T-helper 17 cell (primary cell): ENCODE measurements around the gene WBP1L. TPM values are rescaled to one million over a fixed set of nuclear protein-coding genes. Genes with fewer than 3 reads are reported as not detected.
A peak's percentile ranks its signal among the peaks of the same experiment; 100 is the strongest.
"Not testable (repeated sequence)": the region's sequence is repeated elsewhere in the genome, so short reads cannot be mapped to it uniquely, and the experiment has no call there.

Experiments
- ATAC-seq: fragments of 150-1000 bp; cut with Tn5 transposase; 2 replicates; pipeline ENCODE4 v1.10.0; 2021; ENCODE audit warnings: mild to moderate bottlenecking, moderate library complexity
- DNase-seq, 3 donors: peaks; one replicate each; pipeline versions ENCODE4 v3.0.0 to v3.0.0-alpha.2; 2020 to 2021
- H3K9me3 ChIP-seq: one replicate; pipeline ENCODE4 v1.7.0; 2013; ENCODE audit warnings: low read length, mild to moderate bottlenecking; ENCODE audit not compliant: control insufficient read depth, poor library complexity, severe bottlenecking
- H3K27ac Mint-ChIP-seq: one replicate; pipeline ENCODE4 v1.8.0; 2022; ENCODE audit warnings: mild to moderate bottlenecking, moderate library complexity, mixed read lengths
- H3K27me3 Mint-ChIP-seq: one replicate; pipeline ENCODE4 v1.8.0; 2022; ENCODE audit warnings: mixed read lengths
- H3K36me3 Mint-ChIP-seq: one replicate; pipeline ENCODE4 v1.8.0; 2022; ENCODE audit warnings: low read depth, mixed read lengths
- H3K4me1 Mint-ChIP-seq: one replicate; pipeline ENCODE4 v1.8.0; 2022; ENCODE audit warnings: mild to moderate bottlenecking, mixed read lengths
- H3K4me3 Mint-ChIP-seq: one replicate; pipeline ENCODE4 v1.8.0; 2022; ENCODE audit warnings: mild to moderate bottlenecking, moderate library complexity, mixed read lengths
- total RNA-seq, 4 donors: library from RNA in 2 of 4; stranded (reverse) in 2 of 4; gene quantifications; one replicate each; pipeline ENCODE4 v1.2.3 and lab custom pipeline; 2022 to 2026

WBP1L gene
- total RNA-seq, 2 donors from 2014 or later: 21.1 to 26.6 TPM

- ATAC-seq, H3K9me3 ChIP-seq, H3K27ac Mint-ChIP-seq, H3K4me3 Mint-ChIP-seq, H3K4me1 Mint-ChIP-seq, DNase-seq, H3K36me3 Mint-ChIP-seq: not testable (repeated sequence)
- peaks cover 50% of the 10 kb centered on the region for H3K27me3 Mint-ChIP-seq
These were observed 94.7 kb downstream of the WBP1L start for GRCh38 chr10:102838276-102838927.

DNA sequence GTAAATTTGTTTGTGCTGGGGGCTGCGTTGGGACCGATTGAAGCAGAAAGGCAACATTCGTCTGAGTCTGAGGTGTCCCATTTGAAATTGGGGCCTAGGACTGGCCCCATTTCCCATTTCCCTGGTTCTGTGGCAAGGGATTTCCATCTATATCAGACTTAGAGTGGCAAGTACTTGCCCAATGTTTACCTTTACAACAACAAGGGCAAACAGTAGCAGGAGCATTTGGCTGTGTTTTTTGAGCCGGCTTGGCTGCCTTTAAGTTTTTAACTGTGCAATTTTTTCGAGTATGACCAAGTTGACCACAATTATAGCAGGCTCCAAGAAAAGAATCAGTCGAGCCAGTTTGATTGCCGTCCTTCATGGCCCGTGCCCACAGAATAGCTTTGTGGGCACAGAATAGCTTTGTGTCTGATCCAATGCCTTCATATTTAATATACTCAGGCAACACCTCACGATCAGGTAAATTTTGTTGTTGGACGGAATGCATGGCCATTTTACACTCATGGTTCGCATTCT, 98.1 kb downstream of the WBP1L start:
- ATAC-seq (no peak), DNase-seq (no peak)
- Mint-ChIP-seq H3K4me1 (no peaks in the 10 kb centered on the region), H3K27ac (no peak overlapping the region), H3K27me3 (peaks cover 50% of the 10 kb centered on the region), H3K4me3 (no peak overlapping the region), H3K36me3 (peaks cover 3% of the 10 kb centered on the region)
- H3K9me3 ChIP-seq: no peaks in the 10 kb centered on the region

DNA sequence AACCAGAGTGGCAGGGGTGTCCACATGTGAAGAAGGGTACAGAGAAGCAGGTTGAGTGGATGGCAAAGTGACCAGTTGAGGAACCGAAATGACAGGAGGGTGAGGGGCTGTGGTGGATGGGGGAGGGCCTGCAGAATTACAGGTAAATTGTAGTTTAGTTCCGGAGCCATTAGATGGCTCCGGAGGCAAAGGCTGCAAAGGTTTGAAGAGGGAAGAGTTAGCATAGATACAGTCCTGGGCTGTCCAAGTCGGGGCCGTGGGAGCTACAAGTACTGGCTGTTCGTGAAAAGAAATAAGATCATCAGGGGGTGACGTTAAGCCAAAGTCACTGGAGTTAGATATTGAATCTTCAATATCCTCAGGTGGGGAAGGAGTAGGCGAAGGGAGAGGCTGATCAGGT, 99.4 kb downstream of the WBP1L start:
- not testable (repeated sequence) for H3K9me3 ChIP-seq, DNase-seq, H3K4me1 Mint-ChIP-seq, H3K4me3 Mint-ChIP-seq, ATAC-seq, H3K36me3 Mint-ChIP-seq, H3K27ac Mint-ChIP-seq
- H3K27me3 Mint-ChIP-seq: peaks cover 39% of the 10 kb centered on the region

DNA sequence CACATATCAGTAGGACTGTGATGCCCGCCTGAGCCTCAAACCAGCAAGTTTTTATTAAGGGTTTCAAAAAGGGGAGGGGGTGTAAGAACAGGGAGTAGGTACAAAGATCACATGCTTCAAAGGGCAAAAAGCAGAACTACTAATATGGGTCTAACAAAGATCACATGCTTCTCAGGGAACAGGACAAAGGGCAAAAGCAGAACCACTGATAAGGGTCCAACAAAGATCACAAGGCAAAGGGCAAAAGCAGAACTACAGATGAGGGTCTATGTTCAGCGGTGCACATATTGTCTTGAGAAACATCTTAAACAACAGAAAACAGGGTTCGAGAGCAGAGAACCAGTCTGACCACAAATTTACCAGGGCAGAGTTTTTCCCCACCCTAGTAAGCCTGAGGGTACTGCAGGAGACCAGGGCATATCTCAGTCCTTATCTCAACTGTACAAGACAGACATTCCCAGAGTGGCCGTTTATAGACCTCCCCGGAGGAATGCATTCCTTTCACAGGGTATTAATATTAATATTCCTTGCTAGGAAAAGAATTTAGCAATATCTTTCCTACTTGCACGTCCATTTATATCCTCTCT, 100.5 kb downstream of the WBP1L start:
- H3K4me3 Mint-ChIP-seq, H3K4me1 Mint-ChIP-seq, H3K36me3 Mint-ChIP-seq, ATAC-seq, H3K9me3 ChIP-seq, H3K27ac Mint-ChIP-seq, DNase-seq: not testable (repeated sequence)
- peaks cover 39% of the 10 kb centered on the region for H3K27me3 Mint-ChIP-seq

DNA sequence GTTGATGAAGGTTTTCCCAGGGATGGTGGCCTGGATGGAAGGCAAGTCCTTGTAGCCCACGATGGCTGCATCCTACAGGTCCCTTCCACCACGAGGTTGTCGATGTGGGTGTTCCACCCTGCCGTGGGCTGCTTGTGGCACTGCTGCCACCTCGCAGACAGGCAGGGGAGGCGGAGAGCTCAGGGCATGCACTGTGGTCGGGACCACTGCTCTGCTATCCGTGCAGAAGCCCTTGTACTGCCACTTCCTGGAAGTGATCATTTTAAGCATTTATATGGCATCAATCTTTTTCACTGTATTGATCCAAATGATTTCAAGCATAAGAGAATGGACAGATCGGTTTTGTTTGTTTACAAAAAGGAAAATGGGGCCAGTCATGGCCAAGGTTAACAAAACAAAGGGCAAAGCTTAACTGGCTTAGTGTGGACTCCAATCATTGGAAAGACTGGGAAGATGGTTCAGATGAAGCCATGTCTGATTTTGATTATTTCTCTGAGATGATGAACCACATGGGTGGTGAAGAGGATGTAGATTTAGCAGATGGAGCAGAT, 101.7 kb downstream of the WBP1L start:
- Mint-ChIP-seq H3K4me1 (no peaks in the 10 kb centered on the region), H3K27me3 (peaks cover 27% of the 10 kb centered on the region), H3K36me3 (peaks cover 3% of the 10 kb centered on the region), H3K4me3 (no peak overlapping the region), H3K27ac (no peak overlapping the region)
- no peaks in the 10 kb centered on the region for H3K9me3 ChIP-seq
- no peak for ATAC-seq
- DNase-seq: no peak

DNA sequence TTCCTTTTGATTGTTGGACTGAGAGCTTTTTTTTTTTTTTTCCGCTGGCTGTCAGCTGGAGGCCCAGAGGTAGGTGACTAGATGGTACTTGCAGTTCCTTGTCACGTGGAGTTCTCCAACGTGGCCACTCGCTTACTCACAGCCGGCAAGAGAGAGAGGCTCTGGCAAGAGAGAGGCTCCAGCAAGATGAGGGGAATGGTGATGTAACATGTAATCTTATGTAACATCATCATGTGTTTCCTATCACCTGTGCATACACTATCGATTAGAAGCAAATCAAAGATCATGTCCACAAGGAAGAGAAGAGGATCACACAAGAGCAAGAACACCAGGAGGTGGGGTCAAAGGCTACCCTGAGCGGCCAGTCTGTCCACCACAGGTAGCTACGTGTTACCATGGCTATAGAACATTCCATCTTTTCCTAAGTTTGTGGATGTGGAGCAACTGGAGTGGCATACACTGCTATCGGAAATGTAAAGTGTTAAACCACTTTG, 106.3 kb downstream of the WBP1L start:
- DNase-seq (no peak), ATAC-seq (no peak)
- H3K27me3 Mint-ChIP-seq: no peaks in the 10 kb centered on the region
- no peaks in the 10 kb centered on the region for H3K9me3 ChIP-seq
- no peak overlapping the region for H3K27ac Mint-ChIP-seq
- no peaks in the 10 kb centered on the region for H3K36me3 Mint-ChIP-seq
- peaks cover 8% of the 10 kb centered on the region for H3K4me1 Mint-ChIP-seq
- H3K4me3 Mint-ChIP-seq: no peak overlapping the region

DNA sequence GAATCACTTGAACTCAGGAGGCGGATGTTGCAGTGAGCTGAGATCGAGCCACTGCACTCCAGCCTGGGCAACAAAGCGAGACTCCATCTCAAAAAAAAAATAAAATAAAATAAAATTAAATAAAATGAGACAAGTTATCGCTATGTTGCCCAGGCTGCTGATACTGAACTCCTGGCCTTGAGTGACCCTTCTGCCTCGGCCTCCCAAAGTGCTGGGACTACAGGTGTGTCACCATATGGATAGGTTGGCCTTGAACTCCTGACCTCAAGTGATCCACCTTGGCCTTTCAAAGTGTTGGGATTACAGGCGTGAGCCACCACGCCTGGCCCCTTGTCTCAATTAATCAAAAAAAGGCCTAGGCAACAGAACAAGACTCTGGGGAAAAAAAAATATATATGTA, 109.5 kb downstream of the WBP1L start:
- H3K4me1 Mint-ChIP-seq: peaks cover 19% of the 10 kb centered on the region
- H3K36me3 Mint-ChIP-seq, H3K27ac Mint-ChIP-seq, H3K9me3 ChIP-seq, ATAC-seq, H3K27me3 Mint-ChIP-seq, H3K4me3 Mint-ChIP-seq, DNase-seq: not testable (repeated sequence)

- H3K36me3 Mint-ChIP-seq, DNase-seq, H3K4me3 Mint-ChIP-seq, ATAC-seq, H3K27me3 Mint-ChIP-seq, H3K9me3 ChIP-seq: not testable (repeated sequence)
- Mint-ChIP-seq H3K27ac (peak overlapping the region; percentile 84), H3K4me1 (peaks cover 19% of the 10 kb centered on the region)
These were observed 112.1 kb downstream of the WBP1L start for GRCh38 chr10:102855731-102856436.

- Mint-ChIP-seq H3K4me1 (peaks cover 19% of the 10 kb centered on the region), H3K4me3 (no peak overlapping the region), H3K27me3 (no peaks in the 10 kb centered on the region), H3K36me3 (peaks cover 3% of the 10 kb centered on the region), H3K27ac (no peak overlapping the region)
- no peak for DNase-seq
- H3K9me3 ChIP-seq: no peaks in the 10 kb centered on the region
- no peak for ATAC-seq
These were observed 113.1 kb downstream of the WBP1L start for GRCh38 chr10:102856758-102857424.

DNA sequence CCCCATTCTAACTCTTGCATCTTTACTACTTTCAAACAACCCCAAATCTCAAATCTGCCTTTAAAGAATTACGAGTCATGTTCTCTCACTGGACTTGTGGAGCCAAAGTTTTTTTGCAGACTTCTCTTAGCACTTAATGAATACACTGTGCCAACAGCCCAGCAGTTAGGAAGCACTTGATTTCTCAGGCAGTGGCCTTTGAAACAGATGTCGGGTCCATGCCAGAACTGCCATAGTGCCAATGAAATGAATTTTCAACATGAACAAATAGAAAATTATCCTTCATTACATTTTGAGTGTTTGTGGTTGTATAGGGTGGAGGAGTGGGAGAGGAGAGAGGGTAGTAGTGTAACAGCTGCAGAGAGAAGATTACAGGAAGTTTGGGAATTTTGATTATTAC, 116.2 kb downstream of the WBP1L start:
- Mint-ChIP-seq H3K36me3 (peaks cover 8% of the 10 kb centered on the region), H3K27me3 (no peaks in the 10 kb centered on the region), H3K4me1 (peaks cover 12% of the 10 kb centered on the region), H3K27ac (peak overlapping the region; percentile 21), H3K4me3 (no peak overlapping the region)
- H3K9me3 ChIP-seq: no peaks in the 10 kb centered on the region
- no peak for ATAC-seq
- DNase-seq: no peak

GRCh38 chr10:102863660-102864059, 119.9 kb downstream of the WBP1L start:
- Mint-ChIP-seq H3K4me3 (no peak overlapping the region), H3K4me1 (no peaks in the 10 kb centered on the region), H3K27me3 (peaks cover under 1% of the 10 kb centered on the region), H3K36me3 (peaks cover 8% of the 10 kb centered on the region), H3K27ac (no peak overlapping the region)
- no peaks in the 10 kb centered on the region for H3K9me3 ChIP-seq
- ATAC-seq (no peak), DNase-seq (no peak)

DNA sequence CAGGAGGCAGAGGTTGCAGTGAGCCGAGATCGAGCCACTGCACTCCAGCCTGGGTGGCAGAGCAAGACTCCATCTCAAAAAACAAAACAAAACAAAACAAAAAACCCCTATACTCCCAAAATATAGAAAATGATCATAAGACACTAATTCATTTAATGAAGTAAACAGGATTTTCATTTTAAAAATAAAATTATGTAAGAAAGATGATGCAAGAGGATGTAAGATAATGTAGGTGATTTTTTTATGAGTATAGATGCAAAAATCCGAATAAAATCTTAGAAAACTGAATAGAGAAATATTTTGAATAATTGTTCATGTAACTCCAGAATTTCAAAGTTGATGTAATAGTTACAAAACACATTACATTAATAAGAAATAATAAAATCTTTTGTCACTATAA, 121.9 kb downstream of the WBP1L start:
- H3K9me3 ChIP-seq: no peaks in the 10 kb centered on the region
- no peak overlapping the region for H3K27ac Mint-ChIP-seq
- H3K27me3 Mint-ChIP-seq: peaks cover 16% of the 10 kb centered on the region
- no peak overlapping the region for H3K4me3 Mint-ChIP-seq
- ATAC-seq (no peak), DNase-seq (no peak)
- H3K36me3 Mint-ChIP-seq: peaks cover 8% of the 10 kb centered on the region
- H3K4me1 Mint-ChIP-seq: peaks cover 10% of the 10 kb centered on the region
